HL-60 (cell line): Measurements from ENCODE around the gene ENTPD7.

Experiments used
- GABPA ChIP-seq: IDR thresholded peaks from 2 replicates; pipeline ENCODE4 v1.6.1; 2012; ENCODE audit warnings: low read depth
- POLR2AphosphoS5 ChIP-seq: IDR thresholded peaks from 2 replicates; pipeline ENCODE4 v1.6.1; 2012; ENCODE audit warnings: low read depth
- TF ChIP-seq, protein P1 (sequence below): IDR thresholded peaks from one replicate; pipeline ENCODE4 v1.5.1; 2011; ENCODE audit warnings: low read length, control low read depth, inconsistent platforms; ENCODE audit not compliant: insufficient read depth

DNA sequence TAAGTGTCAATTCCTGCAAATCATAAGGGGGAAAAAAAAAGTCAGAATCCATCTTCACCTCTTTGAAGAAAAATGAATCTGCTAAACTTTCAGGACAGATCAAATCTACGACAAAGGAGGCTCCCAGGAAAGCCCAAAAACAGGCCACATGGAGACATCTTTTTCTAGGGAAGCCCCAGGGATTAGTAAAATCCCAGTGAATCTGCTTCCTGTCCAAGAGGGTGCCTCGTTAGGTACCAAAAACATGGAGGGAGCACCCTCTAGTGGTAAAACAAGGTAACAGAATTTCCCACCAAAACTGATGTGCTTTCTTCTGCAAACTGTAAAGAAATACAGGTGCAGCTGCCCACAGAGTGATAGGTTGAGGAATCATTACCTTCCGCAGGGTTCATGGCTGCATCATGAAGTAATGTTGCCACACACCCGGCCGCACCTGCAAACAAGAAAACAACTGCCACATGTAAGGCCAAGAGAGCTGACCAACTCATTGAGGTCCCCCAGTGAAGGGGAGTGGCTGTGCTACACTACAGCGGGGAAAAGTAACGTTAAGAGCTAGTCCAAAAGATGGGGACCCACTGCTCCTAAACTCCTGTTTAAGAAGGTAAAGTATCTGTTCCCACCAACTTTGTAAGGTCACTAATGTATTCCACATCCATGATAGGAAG is 47.0 kb upstream of the ENTPD7 start:
- TF ChIP-seq GABPA (no peak), POLR2AphosphoS5 (no peak)
- TF ChIP-seq, protein P1, sequence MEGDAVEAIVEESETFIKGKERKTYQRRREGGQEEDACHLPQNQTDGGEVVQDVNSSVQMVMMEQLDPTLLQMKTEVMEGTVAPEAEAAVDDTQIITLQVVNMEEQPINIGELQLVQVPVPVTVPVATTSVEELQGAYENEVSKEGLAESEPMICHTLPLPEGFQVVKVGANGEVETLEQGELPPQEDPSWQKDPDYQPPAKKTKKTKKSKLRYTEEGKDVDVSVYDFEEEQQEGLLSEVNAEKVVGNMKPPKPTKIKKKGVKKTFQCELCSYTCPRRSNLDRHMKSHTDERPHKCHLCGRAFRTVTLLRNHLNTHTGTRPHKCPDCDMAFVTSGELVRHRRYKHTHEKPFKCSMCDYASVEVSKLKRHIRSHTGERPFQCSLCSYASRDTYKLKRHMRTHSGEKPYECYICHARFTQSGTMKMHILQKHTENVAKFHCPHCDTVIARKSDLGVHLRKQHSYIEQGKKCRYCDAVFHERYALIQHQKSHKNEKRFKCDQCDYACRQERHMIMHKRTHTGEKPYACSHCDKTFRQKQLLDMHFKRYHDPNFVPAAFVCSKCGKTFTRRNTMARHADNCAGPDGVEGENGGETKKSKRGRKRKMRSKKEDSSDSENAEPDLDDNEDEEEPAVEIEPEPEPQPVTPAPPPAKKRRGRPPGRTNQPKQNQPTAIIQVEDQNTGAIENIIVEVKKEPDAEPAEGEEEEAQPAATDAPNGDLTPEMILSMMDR = peak; percentile 68
